Breast epithelium (tissue), 3 donors: ENCODE results near the gene SMIM10L2A.

Source experiments
- POLR2A ChIP-seq: fragments of 450-650 bp; IDR thresholded peaks from one replicate; pipeline ENCODE4 v1.6.1; 2016; ENCODE audit warnings: antibody characterized with exemption, mild to moderate bottlenecking, moderate library complexity
- POLR2AphosphoS5 ChIP-seq, 3 donors: sonication (generic); formaldehyde crosslinking; IDR thresholded peaks; one replicate each; pipeline ENCODE4 v1.6.1; 2017; ENCODE audit warnings: antibody characterized with exemption in 3 of 3
- TF ChIP-seq, protein P1 (sequence below), 3 donors: fragments of 450-650 bp; IDR thresholded peaks; one replicate each; pipeline ENCODE4 v1.5.1; 2016 to 2017; ENCODE audit warnings: antibody characterized with exemption in 3 of 3, mild to moderate bottlenecking in 3 of 3, moderate library complexity in 3 of 3

DNA sequence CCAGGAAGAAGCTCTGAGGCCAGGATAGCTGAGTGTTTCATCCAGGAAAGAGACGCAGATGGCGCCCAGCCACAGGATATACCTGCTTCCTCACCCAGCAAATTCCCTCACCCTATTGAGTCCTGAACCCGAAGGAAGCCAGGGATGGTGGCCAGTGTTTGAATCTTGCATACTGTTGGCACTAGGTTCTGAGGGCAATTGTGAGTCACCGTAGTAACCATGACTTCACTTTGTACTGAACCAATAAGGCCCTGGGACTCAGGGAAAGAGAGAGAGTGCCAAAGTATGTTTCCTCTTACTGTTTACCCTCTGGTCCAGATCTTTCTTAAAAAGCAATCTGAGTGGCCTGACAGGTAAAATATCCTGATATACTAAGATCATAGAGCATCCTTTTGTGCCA, 25.6 kb upstream of the SMIM10L2A start:
- TF ChIP-seq POLR2AphosphoS5 (IDR thresholded peaks at IDR 0.05) (no peak), POLR2A (no peak)
- TF ChIP-seq, protein P1, sequence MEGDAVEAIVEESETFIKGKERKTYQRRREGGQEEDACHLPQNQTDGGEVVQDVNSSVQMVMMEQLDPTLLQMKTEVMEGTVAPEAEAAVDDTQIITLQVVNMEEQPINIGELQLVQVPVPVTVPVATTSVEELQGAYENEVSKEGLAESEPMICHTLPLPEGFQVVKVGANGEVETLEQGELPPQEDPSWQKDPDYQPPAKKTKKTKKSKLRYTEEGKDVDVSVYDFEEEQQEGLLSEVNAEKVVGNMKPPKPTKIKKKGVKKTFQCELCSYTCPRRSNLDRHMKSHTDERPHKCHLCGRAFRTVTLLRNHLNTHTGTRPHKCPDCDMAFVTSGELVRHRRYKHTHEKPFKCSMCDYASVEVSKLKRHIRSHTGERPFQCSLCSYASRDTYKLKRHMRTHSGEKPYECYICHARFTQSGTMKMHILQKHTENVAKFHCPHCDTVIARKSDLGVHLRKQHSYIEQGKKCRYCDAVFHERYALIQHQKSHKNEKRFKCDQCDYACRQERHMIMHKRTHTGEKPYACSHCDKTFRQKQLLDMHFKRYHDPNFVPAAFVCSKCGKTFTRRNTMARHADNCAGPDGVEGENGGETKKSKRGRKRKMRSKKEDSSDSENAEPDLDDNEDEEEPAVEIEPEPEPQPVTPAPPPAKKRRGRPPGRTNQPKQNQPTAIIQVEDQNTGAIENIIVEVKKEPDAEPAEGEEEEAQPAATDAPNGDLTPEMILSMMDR (IDR thresholded peaks at IDR 0.05), result no peak
